ENCODE results near the gene NTRK2.

The NTRK2 gene

DNA sequence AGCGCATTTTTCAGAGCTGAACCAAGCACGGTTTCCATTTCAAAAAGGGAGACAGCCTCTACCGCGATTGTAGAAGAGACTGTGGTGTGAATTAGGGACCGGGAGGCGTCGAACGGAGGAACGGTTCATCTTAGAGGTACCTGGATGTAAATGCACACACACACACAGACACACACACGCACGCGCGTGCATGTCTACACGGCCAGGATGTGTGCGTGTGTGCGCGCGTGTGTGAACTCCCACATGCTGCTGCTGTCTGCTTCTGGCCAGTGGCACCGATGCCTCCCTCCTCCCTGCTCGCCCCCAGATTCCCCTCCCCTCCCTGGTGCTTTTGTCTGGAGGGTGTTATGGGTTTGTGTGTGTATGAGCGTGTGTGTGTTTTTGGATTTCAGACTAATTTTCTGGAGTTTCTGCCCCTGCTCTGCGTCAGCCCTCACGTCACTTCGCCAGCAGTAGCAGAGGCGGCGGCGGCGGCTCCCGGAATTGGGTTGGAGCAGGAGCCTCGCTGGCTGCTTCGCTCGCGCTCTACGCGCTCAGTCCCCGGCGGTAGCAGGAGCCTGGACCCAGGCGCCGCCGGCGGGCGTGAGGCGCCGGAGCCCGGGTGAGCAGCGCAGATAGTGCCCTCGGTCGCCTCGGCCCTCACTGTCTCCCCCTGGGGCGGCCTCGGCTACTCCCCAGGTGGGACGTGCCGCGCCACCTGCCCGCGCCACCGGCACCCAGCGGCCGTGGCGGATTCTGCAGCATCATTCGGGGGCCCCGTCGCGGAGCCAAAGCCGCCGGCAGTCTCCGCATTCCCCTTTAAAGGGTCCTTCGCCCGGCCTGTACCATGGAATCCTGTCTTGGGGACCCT lies at the start of gene NTRK2:
NTRK2 (plus strand) TSS at position 442 of the 850 bp plus-strand sequence. CDS start 1,020 bp downstream, outside the sequence.
- no peak for DNase-seq

GRCh38 chr9:84620338-84620737 lies 49.2 kb upstream of the NTRK2 start:
- no peak for DNase-seq

- DNase-seq = no peak
Measured at GRCh38 chr9:84621811-84622210, 47.7 kb upstream of the NTRK2 start.

DNA sequence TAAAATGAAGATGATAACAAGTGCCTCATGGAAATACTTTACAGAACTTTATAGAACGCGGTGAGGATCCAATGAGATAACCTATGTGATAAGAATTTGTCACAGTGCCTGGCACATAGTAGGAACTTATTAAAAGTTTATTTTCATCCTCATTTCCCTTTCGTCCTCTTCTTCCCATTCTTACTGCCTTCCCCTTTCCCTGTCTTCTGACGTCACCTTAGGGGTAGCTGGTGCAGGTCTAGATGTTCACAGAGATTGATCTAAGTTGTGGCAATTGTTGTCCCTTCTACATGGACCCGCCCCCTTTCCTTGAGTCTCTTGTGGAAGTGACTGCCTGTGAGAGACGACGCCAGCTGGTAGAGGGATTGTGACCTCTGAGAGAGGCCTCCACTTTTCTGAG lies 46.5 kb upstream of the NTRK2 start:
- no peak for DNase-seq

DNA sequence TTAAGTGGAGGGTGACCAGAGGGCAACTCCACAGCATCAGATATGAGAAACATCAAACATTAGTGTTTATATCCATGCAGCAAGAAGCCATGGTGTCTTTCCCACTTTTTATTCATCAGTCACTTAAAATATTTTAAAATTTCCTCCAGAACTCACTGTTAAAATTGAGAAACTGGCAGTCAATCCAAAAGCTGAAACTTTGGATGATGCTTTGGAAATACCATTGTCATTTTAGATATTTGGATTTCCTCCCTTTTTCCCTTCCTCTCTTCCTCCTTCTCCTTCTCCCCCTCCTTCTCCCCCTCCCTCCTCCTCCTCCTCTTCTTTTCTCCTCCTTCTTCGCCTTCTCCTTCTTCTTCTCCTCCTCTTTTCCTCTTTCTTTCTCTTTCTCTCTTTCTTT lies 33.1 kb upstream of the NTRK2 start:
- DNase-seq = no peak

GRCh38 chr9:84642553-84643141 lies 26.9 kb upstream of the NTRK2 start:
- no peak for DNase-seq

DNA sequence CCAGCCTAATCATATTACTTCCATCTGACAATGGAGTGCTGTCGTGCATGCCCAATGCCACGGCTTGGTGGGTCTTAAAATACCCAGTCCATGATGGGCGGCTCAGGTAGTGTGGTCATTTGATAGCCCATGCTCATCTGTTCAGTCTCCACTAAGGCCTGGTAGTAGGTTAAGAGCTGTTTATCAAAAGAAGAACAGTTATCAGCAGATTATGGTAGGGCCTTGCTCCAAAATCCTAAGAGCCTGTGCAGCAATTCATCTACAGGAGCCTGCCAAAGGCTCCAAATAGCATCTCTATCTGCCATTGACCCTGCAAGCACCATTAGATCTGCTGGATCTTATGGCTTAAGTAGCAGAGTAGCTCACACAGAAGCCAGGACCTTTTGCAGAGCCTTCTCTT lies 21.8 kb upstream of the NTRK2 start:
- no peak for DNase-seq

DNA sequence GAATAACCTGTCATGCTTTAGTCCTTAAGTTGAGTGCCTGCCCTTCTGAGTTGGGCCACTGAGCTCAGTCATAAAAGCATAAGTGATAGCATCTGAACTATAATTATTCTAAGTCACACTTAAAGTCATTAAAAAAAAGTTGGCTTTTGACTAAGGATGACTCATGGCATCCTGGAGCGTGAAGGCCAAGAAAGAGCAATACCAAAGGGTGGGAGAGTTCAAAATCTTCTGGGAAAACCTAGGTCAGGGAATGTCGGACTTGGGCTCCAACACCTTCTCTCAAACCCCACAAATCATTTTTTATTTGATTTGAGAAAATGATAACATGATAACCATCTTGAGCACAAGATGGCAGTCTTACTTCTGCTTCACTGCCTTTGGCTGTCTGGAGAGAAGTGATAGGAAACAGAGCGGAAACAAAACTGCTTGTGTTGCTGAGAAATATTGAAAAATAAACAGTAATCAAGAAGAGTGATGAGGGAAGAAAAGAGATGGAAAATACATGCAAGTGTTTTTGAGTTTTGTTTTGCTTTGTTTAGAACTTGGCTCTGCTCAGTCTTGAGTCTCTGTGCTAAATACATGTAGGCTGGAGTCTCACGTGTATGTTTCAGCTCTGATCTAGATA lies 16.9 kb upstream of the NTRK2 start:
- DNase-seq = no peak

DNA sequence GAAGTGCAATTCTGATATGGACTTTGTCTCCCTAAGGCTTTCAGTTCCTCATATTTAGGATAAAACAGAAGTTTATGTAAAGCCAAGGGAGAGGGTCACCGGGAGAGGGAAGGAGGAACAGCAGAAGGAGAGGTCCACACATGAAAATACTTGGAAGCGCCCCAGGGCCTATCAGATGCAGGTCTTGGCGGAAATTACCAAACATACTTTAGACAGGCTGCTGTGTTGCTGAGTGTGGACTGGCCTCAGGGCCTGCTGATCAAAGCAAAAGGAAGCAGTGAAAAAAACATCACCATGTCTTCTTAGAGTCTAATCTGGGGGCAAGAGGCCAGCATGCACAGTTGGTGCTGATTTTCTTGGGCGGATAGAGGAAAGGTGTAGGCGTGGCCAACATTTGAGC lies 14.1 kb upstream of the NTRK2 start:
- DNase-seq = no peak

DNA sequence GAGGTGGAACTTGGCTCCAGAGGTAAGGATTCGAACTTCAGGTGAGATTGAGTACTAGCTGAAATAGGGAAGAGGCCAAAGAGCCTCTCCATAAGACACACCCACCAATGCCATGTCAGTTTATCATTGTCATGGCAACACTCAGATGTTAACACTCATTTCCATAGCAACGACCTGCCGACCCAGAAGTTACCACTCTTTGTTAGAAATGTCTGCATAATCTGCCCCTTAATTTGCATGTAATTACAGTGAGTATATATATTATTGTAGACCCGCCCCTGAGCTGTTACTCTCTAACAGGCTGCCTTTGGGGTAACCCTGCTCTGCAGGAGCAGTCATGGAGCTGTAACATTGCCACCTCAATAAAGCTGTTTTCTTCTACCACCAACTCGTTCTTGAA lies 10.2 kb upstream of the NTRK2 start:
- no peak for DNase-seq

GRCh38 chr9:84659773-84660172 lies 9.8 kb upstream of the NTRK2 start:
- DNase-seq = no peak

DNA sequence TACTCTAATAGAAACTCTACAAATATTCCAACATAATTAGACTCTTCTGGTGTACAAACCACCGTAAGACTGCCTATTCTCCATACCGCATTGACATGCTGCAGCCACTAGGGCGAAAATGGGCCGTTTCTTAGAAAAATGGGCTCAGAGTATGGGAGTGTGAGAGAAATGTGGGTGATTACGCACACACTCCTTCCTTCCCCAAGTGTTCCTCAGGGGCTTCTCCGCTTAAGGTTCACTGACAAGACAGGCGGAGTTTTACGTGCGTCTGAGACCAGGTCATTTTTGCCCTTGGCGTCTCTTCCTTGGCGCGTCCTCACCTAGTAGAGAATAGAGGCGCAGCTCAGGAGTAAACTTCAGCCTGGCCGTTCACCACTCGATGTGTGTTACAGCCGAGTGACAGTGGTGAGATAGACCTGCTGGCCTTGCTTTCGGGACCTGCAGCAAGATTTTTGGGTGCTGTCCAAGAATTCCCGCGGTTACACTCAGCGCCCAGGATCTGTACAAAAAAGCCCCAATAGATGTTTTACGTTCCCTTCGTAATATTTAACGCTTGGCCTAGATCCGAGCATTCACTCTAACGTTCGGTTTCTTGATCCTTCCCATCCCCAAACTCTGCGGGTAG lies 1.8 kb upstream of the NTRK2 start:
- DNase-seq = no peak

GRCh38 chr9:84668196-84669012 lies 1.1 kb upstream of the NTRK2 start:
- no peak for DNase-seq

DNA sequence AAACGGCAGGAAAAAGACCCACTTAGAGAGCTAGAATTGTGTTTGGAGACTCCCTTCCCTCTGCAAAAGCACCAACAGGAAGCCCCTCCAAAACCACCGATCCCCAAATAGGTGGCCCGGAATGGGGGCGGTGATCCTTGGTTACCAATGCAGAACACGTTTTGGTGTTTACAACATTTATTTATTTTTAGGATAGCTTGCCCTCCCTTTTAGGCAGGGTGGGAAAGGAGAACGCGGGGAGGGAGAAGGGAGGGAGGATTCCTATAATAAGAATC lies 579 bp upstream of the NTRK2 start:
- DNase-seq = no peak

- DNase-seq = no peak
Measured at GRCh38 chr9:84670138-84671041, 861 bp downstream of the NTRK2 start.

DNA sequence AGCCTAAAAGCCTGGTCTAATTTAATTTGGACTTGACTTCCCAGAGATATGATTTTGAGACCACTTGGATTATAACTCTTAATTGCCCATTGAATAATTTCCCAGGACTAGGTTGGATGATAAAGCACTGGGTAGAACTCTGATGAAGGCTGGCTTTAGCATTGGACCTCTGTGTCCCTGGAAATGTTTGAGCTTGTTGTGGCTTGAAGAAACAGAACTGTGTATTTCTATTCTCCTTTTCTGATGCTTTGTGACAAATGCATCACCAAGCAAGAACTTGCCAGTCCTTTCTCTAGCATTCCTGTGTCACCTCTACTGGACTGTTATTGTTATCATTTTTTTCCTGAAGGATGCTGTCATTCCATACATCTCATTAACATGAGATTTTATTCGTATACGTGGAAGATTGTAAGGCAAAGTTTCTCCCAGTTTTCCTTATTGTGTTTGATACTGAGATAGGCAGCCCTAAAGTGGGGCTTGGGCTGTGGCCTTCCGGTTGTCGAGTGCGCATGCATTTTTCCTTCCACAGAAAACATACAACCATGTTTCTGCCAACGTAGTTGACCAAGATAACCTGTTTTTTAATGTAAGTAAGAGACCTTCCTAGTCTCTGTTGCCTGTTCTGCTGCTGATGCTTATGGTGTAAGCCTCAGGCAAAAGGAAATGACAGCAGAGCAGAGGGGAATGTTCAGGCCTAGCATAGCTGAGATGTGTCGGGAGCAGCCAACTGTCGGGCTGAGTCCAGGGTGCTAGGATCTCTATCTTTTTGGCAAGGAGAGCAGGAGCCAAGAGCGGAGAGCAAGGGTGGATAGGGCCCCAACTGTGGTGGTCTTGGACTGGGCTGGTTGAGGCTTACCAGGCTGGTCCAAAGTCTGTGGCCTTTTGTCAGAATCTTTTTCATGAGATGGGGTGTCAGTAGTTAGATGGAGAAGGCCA lies 2.3 kb downstream of the NTRK2 start:
- no peak for DNase-seq

DNA sequence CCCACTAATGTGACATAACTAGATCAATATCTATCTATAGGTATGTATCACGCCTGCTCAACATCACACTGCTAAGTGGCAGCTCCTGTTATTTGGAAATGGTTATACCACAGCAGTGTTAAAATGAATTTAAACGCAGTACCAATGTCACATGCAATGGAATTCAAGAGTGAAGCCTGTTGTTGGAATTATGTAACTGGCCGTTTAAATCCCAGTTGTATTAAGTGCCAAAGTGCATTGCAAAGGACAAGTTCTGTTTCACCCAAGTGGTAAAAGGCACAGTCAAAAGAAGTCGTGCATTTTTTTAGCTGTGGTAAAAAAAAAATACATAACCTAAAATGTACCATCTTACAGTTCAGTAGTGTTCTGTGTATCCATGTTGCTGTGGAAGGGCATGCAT lies 4.3 kb downstream of the NTRK2 start:
- no peak for DNase-seq

GRCh38 chr9:84677080-84677479 lies 7.6 kb downstream of the NTRK2 start:
- no peak for DNase-seq

- no peak for DNase-seq
Measured at GRCh38 chr9:84679571-84679970, 10.0 kb downstream of the NTRK2 start.

DNA sequence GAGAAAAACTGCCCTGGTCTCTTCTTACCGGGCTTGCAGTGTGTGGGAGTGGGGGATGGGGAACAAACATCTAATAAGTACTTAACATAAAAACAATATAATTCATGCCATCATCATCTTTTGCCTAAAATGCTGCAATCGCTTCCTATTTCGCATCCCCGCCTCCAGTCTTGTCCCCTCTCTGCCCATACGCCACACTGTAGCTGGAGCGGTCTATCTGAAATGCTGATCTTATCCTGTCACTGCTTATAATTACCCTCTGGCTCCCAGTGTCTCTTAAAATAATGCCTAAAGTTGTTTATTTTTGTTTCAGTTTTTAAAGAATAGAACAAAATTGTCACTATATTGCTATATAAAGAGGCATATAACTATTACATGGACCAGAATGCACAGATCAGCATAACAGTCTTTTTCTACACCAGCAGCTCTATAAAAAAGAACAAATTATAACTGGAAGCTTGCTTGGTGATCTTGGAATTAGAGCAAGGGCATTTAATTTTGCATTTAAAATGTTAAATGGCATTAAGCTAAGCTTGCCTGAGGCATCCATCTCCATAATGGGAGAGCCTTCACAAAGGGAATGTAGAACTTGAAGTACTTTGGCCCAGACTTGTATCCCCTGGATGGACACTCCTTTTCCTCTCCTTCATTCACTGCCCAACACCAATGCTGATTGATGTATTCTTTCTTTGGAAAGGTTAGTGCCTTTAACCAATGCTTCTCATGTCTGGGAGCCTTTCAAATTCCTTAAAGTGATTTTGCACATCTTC lies 12.2 kb downstream of the NTRK2 start:
- no peak for DNase-seq
